ENCODE results near the gene TBC1D1. TPM values are rescaled to one million over a fixed set of nuclear protein-coding genes. Genes with fewer than 3 reads are reported as not detected.

The TBC1D1 gene
- total RNA-seq (2014; rRNA removed; shearing (Covaris generic)): 91.6 and 97.1 TPM in 2 replicates

DNA sequence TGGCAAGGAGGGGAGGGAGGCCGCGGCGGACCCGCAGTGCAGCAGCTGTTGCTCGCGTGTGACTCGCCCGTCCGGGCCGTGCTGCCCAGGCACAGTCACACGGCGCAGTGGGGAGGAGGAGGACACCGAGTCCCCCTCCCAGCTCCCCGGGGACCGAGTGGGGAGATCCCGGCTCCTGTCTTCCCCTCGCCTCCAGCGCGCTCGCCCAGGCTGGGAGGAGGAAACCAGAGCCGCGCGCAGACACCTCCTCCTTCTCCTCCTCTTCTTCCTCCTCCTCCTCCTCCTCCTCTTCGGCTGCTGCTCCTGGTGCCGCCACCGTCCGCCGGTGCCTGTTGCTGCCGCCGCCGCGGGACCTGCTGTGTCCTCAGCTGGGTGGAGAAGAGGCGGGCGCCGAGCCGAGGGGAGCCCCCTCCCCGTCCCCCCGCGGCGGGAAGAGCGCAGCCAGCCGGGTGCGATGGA lies at the start of gene TBC1D1:
Gene TBC1D1 (plus strand): TSS at position 284 of the 459 bp plus-strand sequence. CDS start 11,012 bp downstream, outside the sequence.
- Histone ChIP-seq H3K27me3 (replicated peaks) (peaks cover 6% of the 10 kb centered on the region; the same call in 1 of the 2 replicates), H3K4me3 (peak within 1 kb of the TSS; percentile 42), H3K27ac (no peak within 1 kb of the TSS), H3K36me3 (no peaks in the 10 kb centered on the region), H3K4me1 (replicated peaks) (no peaks in the 10 kb centered on the region), H3K9me3 (replicated peaks) (no peaks in the 10 kb centered on the region)
- no peak for DNase-seq (ENCODE audit: low read depth in 1 of 2, low spot score in 2 of 2)

GRCh38 chr4:37844204-37844603 lies 46.7 kb upstream of the TBC1D1 start:
- no peak overlapping the region for H3K27ac ChIP-seq
- no peaks in the 10 kb centered on the region for H3K4me1 ChIP-seq (replicated peaks)
- peaks cover 4% of the 10 kb centered on the region; the same call in 1 of the 2 replicates for H3K36me3 ChIP-seq
- no peaks in the 10 kb centered on the region for H3K9me3 ChIP-seq (replicated peaks)
- H3K27me3 ChIP-seq (replicated peaks): no peaks in the 10 kb centered on the region
- no peak overlapping the region for H3K4me3 ChIP-seq
- no peak for DNase-seq (ENCODE audit: low read depth in 1 of 2, low spot score in 2 of 2)

GRCh38 chr4:37845201-37845600 lies 45.7 kb upstream of the TBC1D1 start:
- Histone ChIP-seq H3K4me1 (replicated peaks) (no peaks in the 10 kb centered on the region), H3K9me3 (replicated peaks) (no peaks in the 10 kb centered on the region), H3K4me3 (no peak overlapping the region), H3K27ac (no peak overlapping the region), H3K27me3 (replicated peaks) (no peaks in the 10 kb centered on the region), H3K36me3 (peaks cover 4% of the 10 kb centered on the region; the same call in 1 of the 2 replicates)
- no peak for DNase-seq (ENCODE audit: low read depth in 1 of 2, low spot score in 2 of 2)

GRCh38 chr4:37847311-37847884 lies 43.5 kb upstream of the TBC1D1 start:
- no peaks in the 10 kb centered on the region for H3K36me3 ChIP-seq

GRCh38 chr4:37852376-37852775 lies 38.5 kb upstream of the TBC1D1 start:
- no peak overlapping the region for H3K27ac ChIP-seq
- H3K36me3 ChIP-seq: no peaks in the 10 kb centered on the region; the same call in 1 of the 2 replicates
- no peaks in the 10 kb centered on the region for H3K9me3 ChIP-seq (replicated peaks)
- H3K4me3 ChIP-seq: no peak overlapping the region
- H3K27me3 ChIP-seq (replicated peaks): no peaks in the 10 kb centered on the region
- H3K4me1 ChIP-seq (replicated peaks): no peaks in the 10 kb centered on the region
- DNase-seq (ENCODE audit: low read depth in 1 of 2, low spot score in 2 of 2): no peak

More at GRCh38 chr4:37847311-37847884, 43.5 kb upstream of the TBC1D1 start:
- Histone ChIP-seq H3K27me3 (replicated peaks) (no peaks in the 10 kb centered on the region), H3K4me1 (replicated peaks) (no peaks in the 10 kb centered on the region), H3K27ac (no peak overlapping the region), H3K4me3 (no peak overlapping the region), H3K9me3 (replicated peaks) (no peaks in the 10 kb centered on the region)
- no peak for DNase-seq (ENCODE audit: low read depth in 1 of 2, low spot score in 2 of 2)

DNA sequence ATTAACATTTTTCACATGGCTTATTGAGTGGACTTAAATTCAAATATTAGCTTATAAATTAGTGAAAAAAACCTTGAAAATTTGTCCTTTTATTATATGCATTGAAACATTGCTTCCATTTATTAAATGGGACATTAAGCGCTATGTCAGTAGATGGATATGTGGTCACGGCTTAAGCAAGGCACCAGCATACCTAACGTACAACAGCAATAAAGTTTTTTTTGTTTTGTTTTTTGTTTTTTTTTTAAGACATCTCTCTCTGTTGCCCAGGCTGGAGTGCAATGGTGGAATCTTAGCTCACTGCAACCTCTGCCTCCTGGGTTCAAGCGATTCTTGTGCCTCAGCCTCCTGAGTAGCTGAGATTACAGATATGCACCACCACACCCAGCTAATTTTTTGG lies 32.8 kb upstream of the TBC1D1 start:
- Histone ChIP-seq H3K4me1 (replicated peaks) (no peaks in the 10 kb centered on the region), H3K27ac (no peak overlapping the region), H3K27me3 (replicated peaks) (no peaks in the 10 kb centered on the region), H3K36me3 (no peaks in the 10 kb centered on the region; the same call in 1 of the 2 replicates), H3K9me3 (replicated peaks) (no peaks in the 10 kb centered on the region), H3K4me3 (no peak overlapping the region)
- no peak for DNase-seq (ENCODE audit: low read depth in 1 of 2, low spot score in 2 of 2)

DNA sequence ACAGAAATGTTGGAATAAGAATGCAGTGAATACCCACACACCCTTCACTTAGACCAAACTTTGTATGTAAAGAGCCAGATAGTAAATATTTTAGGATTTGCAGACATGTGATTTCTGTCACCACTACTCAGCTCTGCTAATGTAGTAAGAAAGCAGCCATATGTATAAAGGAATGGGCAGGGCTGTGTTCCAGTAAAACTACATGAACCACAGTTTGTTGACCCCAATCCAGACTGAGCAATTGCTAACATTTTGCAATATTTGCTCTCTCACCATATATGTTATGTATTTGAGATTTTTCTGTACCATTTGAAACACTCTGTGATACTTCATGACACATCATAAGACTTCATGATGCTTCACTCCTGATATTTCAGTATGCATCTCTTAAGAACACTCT lies 32.0 kb upstream of the TBC1D1 start:
- H3K27me3 ChIP-seq (replicated peaks): no peaks in the 10 kb centered on the region
- H3K4me1 ChIP-seq (replicated peaks): no peaks in the 10 kb centered on the region
- no peak for DNase-seq (ENCODE audit: low read depth in 1 of 2, low spot score in 2 of 2)
- H3K27ac ChIP-seq: no peak overlapping the region
- H3K36me3 ChIP-seq: no peaks in the 10 kb centered on the region; the same call in 1 of the 2 replicates
- no peaks in the 10 kb centered on the region for H3K9me3 ChIP-seq (replicated peaks)
- no peak overlapping the region for H3K4me3 ChIP-seq

- Histone ChIP-seq H3K27ac (no peak overlapping the region), H3K27me3 (replicated peaks) (no peaks in the 10 kb centered on the region), H3K36me3 (no peaks in the 10 kb centered on the region; the same call in 1 of the 2 replicates), H3K4me3 (no peak overlapping the region), H3K9me3 (replicated peaks) (no peaks in the 10 kb centered on the region), H3K4me1 (replicated peaks) (no peaks in the 10 kb centered on the region)
- no peak for DNase-seq (ENCODE audit: low read depth in 1 of 2, low spot score in 2 of 2)
Measured at GRCh38 chr4:37860266-37860665, 30.6 kb upstream of the TBC1D1 start.

DNA sequence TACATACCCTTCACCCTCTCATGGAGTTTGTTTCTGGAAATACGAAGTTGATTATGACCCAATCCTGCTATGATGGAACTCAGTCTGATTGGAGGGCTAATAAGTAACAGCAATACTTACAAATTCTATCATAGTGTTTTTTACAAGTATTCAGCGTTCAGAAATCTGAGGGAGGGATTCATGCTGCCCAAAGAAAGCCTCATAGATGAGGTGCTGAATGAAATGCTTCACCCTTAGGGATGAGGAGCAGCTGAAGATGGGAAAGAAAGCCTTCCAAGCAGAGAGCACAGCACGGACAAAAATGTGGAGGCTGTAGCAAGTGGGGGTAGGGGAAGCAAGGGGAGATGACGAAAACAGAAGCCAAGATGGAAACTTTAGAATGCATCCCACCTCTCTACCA lies 27.9 kb upstream of the TBC1D1 start:
- DNase-seq (ENCODE audit: low read depth in 1 of 2, low spot score in 2 of 2): no peak
- H3K4me1 ChIP-seq (replicated peaks): no peaks in the 10 kb centered on the region
- no peaks in the 10 kb centered on the region for H3K27me3 ChIP-seq (replicated peaks)
- no peak overlapping the region for H3K27ac ChIP-seq
- H3K36me3 ChIP-seq: no peaks in the 10 kb centered on the region; the same call in 1 of the 2 replicates
- H3K9me3 ChIP-seq (replicated peaks): no peaks in the 10 kb centered on the region
- no peak overlapping the region for H3K4me3 ChIP-seq

DNA sequence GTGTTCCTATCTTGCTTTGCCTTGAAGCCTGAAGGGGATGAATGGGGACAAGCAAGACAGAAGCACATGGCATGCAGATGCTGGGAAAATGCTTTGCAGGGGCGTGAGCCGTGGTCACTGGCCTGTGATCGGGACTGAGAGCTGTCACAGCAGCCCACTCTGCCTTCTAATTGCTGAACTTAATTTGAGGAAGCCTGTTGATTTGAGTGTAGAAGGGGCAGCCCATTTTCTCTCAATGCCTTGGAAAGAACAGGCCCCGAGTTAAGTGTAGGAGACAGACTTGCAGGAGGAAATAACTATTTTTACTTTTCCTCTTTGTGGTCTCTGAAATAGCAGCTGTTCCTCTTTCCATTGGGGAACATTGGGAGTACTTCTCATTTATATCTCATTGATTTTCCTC lies 26.1 kb upstream of the TBC1D1 start:
- Histone ChIP-seq H3K4me1 (replicated peaks) (no peaks in the 10 kb centered on the region), H3K9me3 (replicated peaks) (no peaks in the 10 kb centered on the region), H3K36me3 (no peaks in the 10 kb centered on the region; the same call in 1 of the 2 replicates), H3K27me3 (replicated peaks) (no peaks in the 10 kb centered on the region), H3K27ac (no peak overlapping the region), H3K4me3 (no peak overlapping the region)
- DNase-seq (ENCODE audit: low read depth in 1 of 2, low spot score in 2 of 2): no peak

GRCh38 chr4:37865450-37865849 lies 25.4 kb upstream of the TBC1D1 start:
- Histone ChIP-seq H3K4me3 (no peak overlapping the region), H3K27ac (no peak overlapping the region), H3K4me1 (replicated peaks) (no peaks in the 10 kb centered on the region), H3K27me3 (replicated peaks) (no peaks in the 10 kb centered on the region), H3K36me3 (no peaks in the 10 kb centered on the region; the same call in 1 of the 2 replicates), H3K9me3 (replicated peaks) (no peaks in the 10 kb centered on the region)
- DNase-seq (ENCODE audit: low read depth in 1 of 2, low spot score in 2 of 2): no peak

- H3K9me3 ChIP-seq (replicated peaks): no peaks in the 10 kb centered on the region
- no peak overlapping the region for H3K27ac ChIP-seq
- H3K4me1 ChIP-seq (replicated peaks): no peaks in the 10 kb centered on the region
- H3K27me3 ChIP-seq (replicated peaks): no peaks in the 10 kb centered on the region
- H3K36me3 ChIP-seq: no peaks in the 10 kb centered on the region; the same call in 1 of the 2 replicates
- no peak for DNase-seq (ENCODE audit: low read depth in 1 of 2, low spot score in 2 of 2)
- H3K4me3 ChIP-seq: no peak overlapping the region
Measured at GRCh38 chr4:37867102-37867501, 23.8 kb upstream of the TBC1D1 start.

- Histone ChIP-seq H3K27me3 (replicated peaks) (no peaks in the 10 kb centered on the region), H3K36me3 (no peaks in the 10 kb centered on the region), H3K27ac (no peak overlapping the region), H3K4me1 (replicated peaks) (no peaks in the 10 kb centered on the region), H3K4me3 (no peak overlapping the region), H3K9me3 (replicated peaks) (no peaks in the 10 kb centered on the region)
- no peak for DNase-seq (ENCODE audit: low read depth in 1 of 2, low spot score in 2 of 2)
Measured at GRCh38 chr4:37868238-37868637, 22.6 kb upstream of the TBC1D1 start.

GRCh38 chr4:37872310-37872988 lies 18.4 kb upstream of the TBC1D1 start:
- Histone ChIP-seq H3K27me3 (replicated peaks) (no peaks in the 10 kb centered on the region), H3K27ac (no peak overlapping the region), H3K4me1 (replicated peaks) (no peaks in the 10 kb centered on the region), H3K36me3 (no peaks in the 10 kb centered on the region), H3K9me3 (replicated peaks) (no peaks in the 10 kb centered on the region), H3K4me3 (no peak overlapping the region)
- no peak for DNase-seq (ENCODE audit: low read depth in 1 of 2, low spot score in 2 of 2)

Measured in SJSA1 (cell line).